Measurements from ENCODE around the gene DCAF12.
"Not testable (repeated sequence)": the region's sequence is repeated elsewhere in the genome, so short reads cannot be mapped to it uniquely, and the experiment has no call there.

DCAF12 gene

DNA sequence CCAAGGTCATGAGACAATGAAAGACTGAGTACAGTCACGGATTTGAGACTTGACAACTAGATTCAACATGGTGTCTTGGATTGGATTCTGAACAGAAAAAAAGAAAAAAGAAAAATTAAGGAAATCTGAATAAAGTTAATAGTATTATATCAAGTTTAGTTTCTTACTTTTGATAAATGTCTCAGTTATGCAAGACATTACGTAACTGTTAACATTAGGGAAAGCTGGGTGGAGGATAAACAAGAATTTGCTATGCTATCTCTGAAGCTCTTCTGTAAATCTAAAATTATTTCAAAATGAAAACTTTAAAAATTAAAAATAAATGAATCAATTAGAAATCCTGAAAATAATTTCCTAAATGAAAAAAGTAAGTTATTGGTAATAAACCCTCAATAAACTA lies 14.4 kb upstream of the DCAF12 start:
- TF ChIP-seq GATA1 (IDR thresholded peaks at IDR 0.05; ENCODE audit: low read depth, low read length) (no peak), POLR2A (IDR thresholded peaks at IDR 0.05; ENCODE audit: low read length) (no peak)
- peak in 1 of 2 experiments; percentile 35 for DNase-seq

DNA sequence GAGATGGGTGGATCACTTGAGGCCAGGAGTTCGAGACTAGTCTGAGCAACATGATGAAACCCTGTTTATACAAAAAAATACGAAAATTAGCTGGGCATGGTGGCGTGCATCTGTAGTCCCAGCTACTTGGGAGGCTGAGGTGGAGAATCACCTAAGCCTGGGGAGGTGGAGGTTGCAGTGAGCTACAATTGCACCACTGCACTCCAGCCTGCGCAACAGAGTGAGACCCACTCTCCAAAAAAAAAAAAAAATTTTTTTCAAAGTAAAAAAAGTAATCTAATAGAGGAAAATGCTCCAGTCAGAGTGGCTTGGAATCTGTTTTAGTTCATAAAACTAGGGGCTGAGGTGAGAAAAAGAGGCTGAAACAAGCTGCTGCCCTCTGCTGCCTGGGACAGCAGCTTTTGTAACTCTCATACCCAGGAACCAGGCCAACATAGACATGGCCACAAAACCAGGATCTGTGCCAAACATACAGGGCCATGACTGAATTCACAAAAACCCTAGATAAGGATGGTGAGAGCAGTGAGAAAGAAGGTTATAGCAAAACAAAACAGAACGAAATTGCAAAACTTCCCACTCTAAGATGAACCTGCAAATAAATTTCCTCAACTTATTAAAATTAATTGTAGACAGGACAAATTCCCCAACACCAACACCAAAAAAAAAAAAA lies 13.1 kb upstream of the DCAF12 start:
- no peak for TF ChIP-seq GATA1 (IDR thresholded peaks at IDR 0.05; ENCODE audit: low read depth, low read length)
- DNase-seq: peak; percentile 93 to 94

DNA sequence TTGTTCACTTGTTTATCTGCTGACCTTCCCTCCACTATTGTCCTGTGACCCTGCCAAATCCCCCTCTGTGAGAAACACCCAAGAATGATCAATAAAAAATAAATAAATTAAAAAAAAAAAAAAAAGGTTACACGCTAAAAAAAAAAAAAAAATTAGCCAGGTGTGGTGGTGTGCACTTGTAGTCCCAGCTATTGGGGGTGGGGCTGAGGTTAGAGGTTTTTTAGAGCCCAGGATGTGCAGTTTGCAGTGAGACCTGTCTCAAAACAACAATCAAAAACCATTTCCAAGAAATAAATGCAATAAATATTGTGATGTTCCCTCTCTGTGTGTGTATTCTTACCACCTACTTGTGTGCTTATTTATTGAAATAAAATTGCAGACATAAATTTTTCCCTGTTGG lies 12.1 kb upstream of the DCAF12 start:
- not testable (repeated sequence) for DNase-seq

DNA sequence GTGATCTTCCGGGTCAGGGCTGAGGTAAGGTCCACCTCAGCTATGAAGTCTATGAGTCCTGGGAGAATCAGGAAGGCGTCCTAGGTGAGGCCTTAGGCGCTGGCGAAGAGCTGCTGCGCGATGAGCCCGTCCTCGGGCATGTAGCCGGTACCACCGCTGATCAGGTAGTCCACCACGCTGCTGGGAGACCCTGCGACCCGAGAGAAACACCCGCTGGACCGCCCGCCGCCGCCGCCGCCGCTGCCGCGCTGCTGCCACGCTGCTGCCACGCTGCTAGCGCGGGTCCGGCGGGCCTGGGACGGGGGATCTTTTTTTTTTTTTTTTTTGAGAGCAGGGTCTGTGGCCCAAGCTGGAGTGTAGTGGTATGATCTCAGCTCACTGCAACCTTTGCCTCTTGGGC lies 8.0 kb upstream of the DCAF12 start:
- DNase-seq: no peak
- TF ChIP-seq POLR2A (IDR thresholded peaks at IDR 0.05; ENCODE audit: low read length) (no peak), GATA1 (IDR thresholded peaks at IDR 0.05; ENCODE audit: low read depth, low read length) (no peak)

DNA sequence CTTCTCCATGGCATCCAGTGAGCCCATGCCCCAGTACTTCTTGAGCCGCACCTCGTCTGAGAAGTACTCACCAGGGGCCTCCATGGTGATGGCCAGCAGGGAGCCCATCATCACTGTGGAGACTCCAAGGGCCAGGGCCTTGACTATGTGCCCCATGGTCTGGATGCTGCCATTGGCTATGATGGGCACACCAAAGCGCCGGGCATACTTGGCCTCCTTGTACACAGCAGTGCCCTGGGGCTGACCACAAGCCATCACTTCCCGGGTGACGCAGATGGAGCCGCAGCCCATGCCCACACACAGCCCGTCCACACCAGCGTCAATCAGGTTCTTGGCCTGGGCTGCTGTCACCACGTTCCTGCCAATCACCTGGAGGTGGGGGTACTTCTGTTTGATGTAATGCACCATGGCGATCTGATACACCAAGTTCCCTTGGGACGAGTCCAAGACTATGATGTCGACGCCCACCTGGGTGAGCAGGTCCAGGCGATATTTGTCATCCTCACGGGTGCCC lies 7.0 kb upstream of the DCAF12 start:
- peak; percentile 25 to 40 for DNase-seq
- no peak for TF ChIP-seq GATA1 (IDR thresholded peaks at IDR 0.05; ENCODE audit: low read depth, low read length)

DNA sequence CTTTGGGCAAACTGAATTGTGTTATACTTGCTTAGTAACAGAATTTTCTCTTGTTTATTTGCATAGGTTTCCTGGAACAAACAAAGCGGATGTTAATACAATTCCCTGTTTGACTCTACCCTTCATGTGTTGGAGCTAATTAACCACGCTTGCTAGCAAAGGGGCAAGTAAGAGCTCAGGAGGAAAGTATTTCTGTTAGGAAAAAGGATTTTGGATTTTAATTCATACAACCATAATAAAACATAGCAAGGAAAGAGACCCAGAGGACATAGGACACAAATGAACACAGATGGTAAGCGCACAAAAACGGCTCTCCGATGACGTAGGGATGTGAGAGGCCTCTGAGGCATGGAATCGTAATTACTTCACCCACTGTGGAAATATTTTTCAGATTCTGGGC lies 5.1 kb upstream of the DCAF12 start:
- TF ChIP-seq GATA1 (IDR thresholded peaks at IDR 0.05; ENCODE audit: low read depth, low read length): no peak
- no peak for TF ChIP-seq POLR2A (IDR thresholded peaks at IDR 0.05; ENCODE audit: low read length)
- DNase-seq: no peak

DNA sequence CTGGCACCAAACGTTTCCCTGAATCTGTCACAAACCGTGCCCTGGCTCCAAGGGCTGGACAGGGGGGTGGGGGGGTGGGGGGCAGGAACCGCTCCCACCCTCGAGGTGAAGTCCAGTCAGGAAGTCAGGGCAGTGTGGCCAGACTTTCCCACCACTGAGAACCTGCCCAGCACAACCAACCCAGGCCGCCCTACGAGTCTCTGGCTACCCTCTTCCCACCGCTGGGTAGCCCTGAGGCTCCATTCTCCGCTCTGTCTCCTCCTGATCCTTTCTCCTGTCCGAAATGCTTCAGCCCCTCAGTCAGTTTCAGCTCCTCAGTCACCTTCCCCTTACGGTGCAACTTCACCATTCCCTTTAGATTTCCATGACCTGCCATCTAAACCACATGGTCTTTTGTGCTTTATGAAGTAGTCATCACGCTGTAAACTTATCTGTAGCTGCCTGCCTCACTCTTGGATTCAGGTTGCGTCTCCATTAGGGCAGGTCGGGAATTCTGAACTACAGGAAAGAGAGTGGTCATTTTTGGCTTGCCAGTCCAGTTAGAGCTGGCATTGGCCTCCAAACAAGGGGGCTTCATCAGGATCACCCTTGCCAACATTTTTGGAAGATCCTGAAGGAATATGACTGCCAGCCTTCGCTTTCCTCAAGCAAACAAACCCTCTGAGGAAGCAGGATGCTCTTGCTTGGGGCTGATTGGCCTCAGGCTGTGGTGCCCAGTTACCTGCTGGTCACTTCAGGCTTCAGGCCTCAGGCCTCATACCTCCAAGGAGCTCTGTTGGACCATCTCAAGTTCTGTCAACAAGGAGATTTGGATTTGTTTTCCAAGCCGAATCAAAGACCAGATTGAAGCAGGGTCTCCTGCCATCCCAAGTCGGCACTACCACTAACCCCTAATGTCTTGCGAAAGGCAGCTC lies 794 bp upstream of the DCAF12 start:
- no peak for TF ChIP-seq POLR2A (IDR thresholded peaks at IDR 0.05; ENCODE audit: low read length)
- no peak for TF ChIP-seq GATA1 (IDR thresholded peaks at IDR 0.05; ENCODE audit: low read depth, low read length)
- peak in 1 of 2 experiments; percentile 29 for DNase-seq

DNA sequence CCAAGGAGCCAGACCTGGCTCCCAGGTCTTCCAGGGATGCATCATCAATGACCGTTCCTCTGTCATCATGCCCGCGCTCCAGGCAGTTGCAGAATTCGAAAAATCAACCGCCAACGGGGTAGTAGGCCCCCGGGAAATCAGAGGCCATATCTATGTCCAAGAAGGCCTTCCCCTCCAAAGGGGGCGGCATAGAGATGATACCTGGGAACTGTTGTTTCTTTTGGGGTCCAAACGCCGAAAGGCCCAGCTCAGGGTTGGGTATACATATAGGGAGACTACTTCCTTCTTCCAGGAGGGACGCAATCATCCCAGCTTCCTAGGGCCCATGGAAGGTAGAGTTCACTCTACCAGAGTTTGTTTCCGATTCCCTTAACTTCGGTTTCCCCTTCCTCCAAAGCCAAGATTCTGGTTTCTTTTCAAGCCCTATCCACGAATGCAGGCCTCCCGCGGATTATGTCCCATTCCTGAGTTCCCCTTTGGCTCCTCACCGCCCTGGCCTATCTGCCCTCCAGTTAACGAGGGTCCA lies 754 bp downstream of the DCAF12 start:
- no peak for TF ChIP-seq GATA1 (IDR thresholded peaks at IDR 0.05; ENCODE audit: low read depth, low read length)
- no peak for TF ChIP-seq POLR2A (IDR thresholded peaks at IDR 0.05; ENCODE audit: low read length)
- DNase-seq: peak; percentile 67 to 75

DNA sequence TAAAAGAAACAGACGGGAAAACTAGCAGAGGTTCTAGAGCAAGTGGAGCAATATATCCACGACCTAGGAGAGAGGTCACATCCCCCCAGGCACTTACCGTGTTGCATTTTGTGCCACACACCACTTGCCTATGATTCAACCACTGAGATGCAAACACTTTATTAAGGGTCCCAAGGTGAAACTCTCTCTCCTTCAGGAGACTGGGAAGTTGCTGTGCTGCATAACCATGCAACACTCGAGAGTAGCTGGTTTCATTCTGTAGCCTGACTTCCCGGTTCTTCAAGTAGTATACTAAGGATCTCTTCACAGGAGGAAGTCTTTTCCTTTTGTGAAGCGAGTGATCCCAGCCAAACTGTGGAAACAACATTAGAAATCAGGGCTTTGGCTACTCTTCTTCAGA lies 1.6 kb downstream of the DCAF12 start:
- no peak for TF ChIP-seq GATA1 (IDR thresholded peaks at IDR 0.05; ENCODE audit: low read depth, low read length)
- TF ChIP-seq POLR2A (IDR thresholded peaks at IDR 0.05; ENCODE audit: low read length): no peak
- DNase-seq: peak; percentile 32 to 61

DNA sequence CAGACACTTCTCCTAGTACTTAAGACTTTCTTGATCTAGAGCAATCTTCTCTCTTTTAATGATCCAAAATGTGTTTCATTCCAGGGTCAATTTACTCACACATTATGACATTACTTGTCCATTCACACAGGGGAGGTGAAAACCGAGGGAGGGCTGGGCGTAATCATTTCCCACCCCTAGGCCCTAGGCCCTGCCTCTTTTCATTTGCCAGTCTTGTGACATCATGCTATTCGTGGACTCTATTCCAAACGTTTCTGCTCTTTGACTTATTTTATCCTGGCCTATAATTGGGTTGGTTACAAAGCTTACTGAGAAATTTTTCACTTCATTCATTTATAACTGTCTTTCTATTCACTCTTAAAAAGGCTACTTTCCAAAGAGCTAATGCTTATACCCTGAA lies 2.4 kb downstream of the DCAF12 start:
- DNase-seq: peak; percentile 77 to 84
- TF ChIP-seq POLR2A (IDR thresholded peaks at IDR 0.05; ENCODE audit: low read length): no peak
- no peak for TF ChIP-seq GATA1 (IDR thresholded peaks at IDR 0.05; ENCODE audit: low read depth, low read length)

DNA sequence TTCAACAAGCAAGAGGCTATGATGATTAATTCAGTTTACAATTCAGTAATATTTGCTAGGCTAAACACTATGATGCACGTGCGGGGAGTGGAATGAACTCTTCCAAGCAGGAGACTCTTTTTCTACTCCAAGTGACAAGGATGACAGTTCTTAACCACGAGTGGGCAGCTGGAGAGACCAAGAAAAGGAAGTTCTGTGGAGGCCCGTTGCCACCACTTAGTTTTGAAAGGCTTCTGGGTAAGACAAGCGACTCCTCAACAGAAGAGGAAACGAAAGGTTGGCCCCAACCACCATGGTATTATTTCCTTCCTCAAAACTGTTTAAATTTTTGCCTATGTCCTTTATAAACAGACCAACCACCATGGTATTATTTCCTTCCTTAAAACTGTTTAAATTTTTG lies 2.8 kb downstream of the DCAF12 start:
- TF ChIP-seq POLR2A (IDR thresholded peaks at IDR 0.05; ENCODE audit: low read length) (no peak), GATA1 (IDR thresholded peaks at IDR 0.05; ENCODE audit: low read depth, low read length) (no peak)
- peak; percentile 20 to 54 for DNase-seq

DNA sequence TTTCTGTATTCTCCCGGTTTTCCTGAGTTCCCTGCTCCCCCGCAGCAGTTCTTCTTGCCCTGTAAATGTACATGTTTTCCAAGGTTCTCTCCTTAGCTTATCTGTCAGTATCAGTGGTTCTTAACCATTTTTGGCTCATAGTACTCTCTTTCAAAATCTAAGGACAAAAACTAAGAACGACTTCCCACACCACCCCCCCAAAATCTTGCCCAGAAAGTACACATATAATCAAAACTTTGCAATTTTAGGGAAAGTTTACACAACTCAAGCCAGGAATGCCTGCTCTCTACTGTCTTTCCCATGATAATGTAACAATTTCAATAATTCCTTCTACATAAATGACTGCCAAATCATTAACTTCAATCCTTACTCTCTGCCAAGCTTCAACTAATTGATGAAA lies 4.5 kb downstream of the DCAF12 start:
- no peak for TF ChIP-seq GATA1 (IDR thresholded peaks at IDR 0.05; ENCODE audit: low read depth, low read length)
- TF ChIP-seq POLR2A (IDR thresholded peaks at IDR 0.05; ENCODE audit: low read length): no peak
- no peak for DNase-seq

DNA sequence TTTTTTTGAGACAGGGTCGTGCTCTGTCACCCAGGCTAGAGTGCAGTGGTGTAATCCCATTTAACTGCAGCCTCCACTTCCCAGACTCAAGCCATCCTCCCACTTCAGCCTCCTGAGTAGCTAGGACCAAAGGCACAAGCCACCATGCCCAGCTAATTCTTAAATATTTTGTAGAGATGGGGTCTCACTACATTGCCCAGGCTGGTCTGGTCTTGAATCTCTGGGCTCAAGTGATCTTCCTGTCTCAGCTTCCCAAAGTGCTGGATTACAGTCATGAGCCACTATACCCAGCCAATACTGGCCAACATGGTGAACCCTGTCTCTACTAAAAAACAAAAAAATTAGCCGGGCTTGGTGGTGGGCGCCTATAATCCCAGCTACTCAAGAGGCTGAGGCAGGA lies 6.8 kb downstream of the DCAF12 start:
- DNase-seq: no peak
- TF ChIP-seq GATA1 (IDR thresholded peaks at IDR 0.05; ENCODE audit: low read depth, low read length) (no peak), POLR2A (IDR thresholded peaks at IDR 0.05; ENCODE audit: low read length) (no peak)

DNA sequence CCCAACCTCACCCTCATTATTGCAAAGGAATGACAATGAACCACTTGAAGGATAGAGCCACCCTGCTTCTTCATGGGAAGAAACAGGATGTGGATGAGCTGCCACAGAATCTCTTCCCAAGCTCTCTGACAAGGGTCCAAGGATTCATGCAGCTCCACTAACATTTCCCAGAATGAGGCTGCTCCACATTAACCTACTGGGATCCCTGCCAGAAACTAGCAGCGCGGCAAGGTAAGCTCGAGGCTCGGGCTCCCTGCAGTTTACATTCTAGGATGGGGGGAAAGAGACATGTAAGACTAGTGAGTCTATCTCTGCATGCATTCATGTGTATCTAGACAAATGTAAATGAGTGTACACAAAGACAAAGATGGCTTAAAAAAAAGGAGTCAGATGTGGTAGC lies 12.1 kb downstream of the DCAF12 start:
- DNase-seq: no peak
- TF ChIP-seq POLR2A (IDR thresholded peaks at IDR 0.05; ENCODE audit: low read length): no peak
- no peak for TF ChIP-seq GATA1 (IDR thresholded peaks at IDR 0.05; ENCODE audit: low read depth, low read length)

DNA sequence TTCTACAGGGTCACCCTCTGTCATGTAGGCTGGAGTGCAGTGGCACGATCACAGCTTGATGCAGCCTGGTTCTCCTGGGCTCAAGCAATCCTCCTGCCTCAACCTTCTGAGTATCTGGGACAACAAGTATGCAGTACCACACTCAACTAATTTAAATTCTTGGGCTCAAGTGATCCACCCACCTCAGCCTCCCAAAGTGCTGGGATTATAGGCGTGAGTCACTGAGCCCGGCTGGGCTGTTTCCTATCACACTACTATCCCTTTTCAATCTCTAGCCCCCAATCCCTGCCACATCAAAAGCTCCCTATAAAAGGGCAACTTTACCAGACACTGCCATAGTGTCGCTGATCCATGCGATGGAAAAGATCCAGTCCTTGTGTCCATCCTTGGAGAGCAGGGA lies 20.4 kb downstream of the DCAF12 start:
- no peak for TF ChIP-seq GATA1 (IDR thresholded peaks at IDR 0.05; ENCODE audit: low read depth, low read length)
- TF ChIP-seq POLR2A (IDR thresholded peaks at IDR 0.05; ENCODE audit: low read length): no peak
- no peak for DNase-seq

Data from erythroblast (primary cell).